Activated B cell treated with CpG ODN at 0.5 μM for 24 hours (primary cell): ENCODE measurements around the gene CLEC20A. TPM values are rescaled to one million over a fixed set of nuclear protein-coding genes. Genes with fewer than 3 reads are reported as not detected.

Experiments used
- ATAC-seq: fragments of 200-7000 bp; cut with Tn5 transposase; one replicate; pipeline ENCODE4 v1.10.0; 2021; ENCODE audit warnings: low read depth, mild to moderate bottlenecking, moderate library complexity
- CTCF ChIA-PET: fragments of 350-600 bp; sonication (Branson Sonifier 250); formaldehyde crosslinking; loops from one replicate; lab custom pipeline; 2021; ENCODE audit warnings: antibody characterized with exemption; lab: Charles Lee
- POLR2A ChIA-PET: fragments of 350-600 bp; sonication (Branson Sonifier 250); formaldehyde crosslinking; loops from one replicate; lab custom pipeline; 2021; ENCODE audit warnings: antibody characterized with exemption; lab: Charles Lee
- DNase-seq: peaks from one replicate; pipeline ENCODE4 v3.0.0; 2022
- H3K27ac Mint-ChIP-seq: one replicate; pipeline ENCODE4 v1.8.0; 2020; ENCODE audit warnings: mixed read lengths
- H3K27me3 Mint-ChIP-seq: one replicate; pipeline ENCODE4 v1.8.0; 2021; ENCODE audit warnings: mixed read lengths
- H3K36me3 Mint-ChIP-seq: one replicate; pipeline ENCODE4 v1.8.0; 2021; ENCODE audit warnings: low read depth, mixed read lengths
- H3K4me1 Mint-ChIP-seq: one replicate; pipeline ENCODE4 v1.8.0; 2021; ENCODE audit warnings: mixed read lengths
- H3K4me3 Mint-ChIP-seq: one replicate; pipeline ENCODE4 v1.8.0; 2020; ENCODE audit warnings: mild to moderate bottlenecking, mixed read lengths
- H3K9me3 Mint-ChIP-seq: one replicate; pipeline ENCODE4 v1.8.0; 2020; ENCODE audit warnings: mixed read lengths
- intact Hi-C: fragments of 100-400 bp; cut with micrococcal nuclease; formaldehyde crosslinking; loops from one replicate; pipeline ENCODE4 v1.15.1; 2024
- total RNA-seq: library from RNA; stranded (reverse); gene quantifications from 2 replicates; pipeline ENCODE4 v1.2.3, GENCODE V29; 2022
- TF ChIP-seq, protein P1 (sequence below): fragments of 200-600 bp; IDR thresholded peaks from one replicate; pipeline ENCODE4 v1.8.0; 2022; ENCODE audit warnings: antibody characterized with exemption, mild to moderate bottlenecking

The CLEC20A gene
- total RNA-seq, 1 donor from 2014 or later = 1.7 TPM

DNA sequence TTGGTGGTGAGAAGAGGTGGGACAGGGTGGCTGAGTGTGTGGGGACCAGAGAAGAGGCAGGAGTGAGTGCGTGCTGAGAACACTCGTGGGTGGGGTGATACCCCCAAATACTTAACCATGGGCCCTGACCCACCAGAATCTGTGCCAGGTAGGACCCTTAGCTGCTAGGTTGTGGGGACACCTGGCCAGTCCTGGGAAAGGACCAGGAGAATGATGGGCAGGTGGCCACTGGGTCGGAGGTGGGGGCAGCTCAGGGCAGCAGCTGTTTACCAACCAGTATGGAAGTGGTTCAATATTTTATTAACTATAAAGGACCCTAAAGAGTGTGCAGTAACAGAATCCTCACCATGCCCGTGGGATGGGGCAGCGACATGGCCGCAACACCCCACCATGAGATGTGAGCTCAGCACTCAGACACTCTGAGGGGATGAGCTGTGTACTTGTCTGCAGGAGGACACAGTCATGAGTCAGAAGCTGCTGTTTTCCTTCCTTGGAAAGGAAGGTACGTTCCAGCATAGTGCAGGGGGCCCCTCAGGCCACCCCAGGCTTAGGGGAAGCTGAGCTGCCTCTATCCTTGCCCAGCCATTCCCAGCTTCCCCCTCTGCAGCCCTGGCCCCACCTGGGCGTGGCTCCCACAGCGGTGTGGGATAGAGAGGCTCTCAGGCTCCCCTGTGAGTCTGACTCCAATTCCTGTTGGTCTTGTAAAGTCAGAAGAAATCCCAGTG lies 41.6 kb upstream of the CLEC20A start:
- Mint-ChIP-seq H3K27me3 (no peaks in the 10 kb centered on the region), H3K4me1 (peaks cover 8% of the 10 kb centered on the region), H3K27ac (no peak overlapping the region), H3K9me3 (no peaks in the 10 kb centered on the region), H3K36me3 (peaks cover 8% of the 10 kb centered on the region), H3K4me3 (no peak overlapping the region)
- ChIA-PET CTCF (interaction anchor here (8.5 kb wide), 1 partner anchor 466 kb away, joined by 100 read pairs; no protein-coding TSS in a partner anchor), POLR2A (no interaction called here)
- ATAC-seq (no peak), DNase-seq (no peak)
- TF ChIP-seq, protein P1, sequence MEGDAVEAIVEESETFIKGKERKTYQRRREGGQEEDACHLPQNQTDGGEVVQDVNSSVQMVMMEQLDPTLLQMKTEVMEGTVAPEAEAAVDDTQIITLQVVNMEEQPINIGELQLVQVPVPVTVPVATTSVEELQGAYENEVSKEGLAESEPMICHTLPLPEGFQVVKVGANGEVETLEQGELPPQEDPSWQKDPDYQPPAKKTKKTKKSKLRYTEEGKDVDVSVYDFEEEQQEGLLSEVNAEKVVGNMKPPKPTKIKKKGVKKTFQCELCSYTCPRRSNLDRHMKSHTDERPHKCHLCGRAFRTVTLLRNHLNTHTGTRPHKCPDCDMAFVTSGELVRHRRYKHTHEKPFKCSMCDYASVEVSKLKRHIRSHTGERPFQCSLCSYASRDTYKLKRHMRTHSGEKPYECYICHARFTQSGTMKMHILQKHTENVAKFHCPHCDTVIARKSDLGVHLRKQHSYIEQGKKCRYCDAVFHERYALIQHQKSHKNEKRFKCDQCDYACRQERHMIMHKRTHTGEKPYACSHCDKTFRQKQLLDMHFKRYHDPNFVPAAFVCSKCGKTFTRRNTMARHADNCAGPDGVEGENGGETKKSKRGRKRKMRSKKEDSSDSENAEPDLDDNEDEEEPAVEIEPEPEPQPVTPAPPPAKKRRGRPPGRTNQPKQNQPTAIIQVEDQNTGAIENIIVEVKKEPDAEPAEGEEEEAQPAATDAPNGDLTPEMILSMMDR = no peak
- intact Hi-C loops = no loop called here

DNA sequence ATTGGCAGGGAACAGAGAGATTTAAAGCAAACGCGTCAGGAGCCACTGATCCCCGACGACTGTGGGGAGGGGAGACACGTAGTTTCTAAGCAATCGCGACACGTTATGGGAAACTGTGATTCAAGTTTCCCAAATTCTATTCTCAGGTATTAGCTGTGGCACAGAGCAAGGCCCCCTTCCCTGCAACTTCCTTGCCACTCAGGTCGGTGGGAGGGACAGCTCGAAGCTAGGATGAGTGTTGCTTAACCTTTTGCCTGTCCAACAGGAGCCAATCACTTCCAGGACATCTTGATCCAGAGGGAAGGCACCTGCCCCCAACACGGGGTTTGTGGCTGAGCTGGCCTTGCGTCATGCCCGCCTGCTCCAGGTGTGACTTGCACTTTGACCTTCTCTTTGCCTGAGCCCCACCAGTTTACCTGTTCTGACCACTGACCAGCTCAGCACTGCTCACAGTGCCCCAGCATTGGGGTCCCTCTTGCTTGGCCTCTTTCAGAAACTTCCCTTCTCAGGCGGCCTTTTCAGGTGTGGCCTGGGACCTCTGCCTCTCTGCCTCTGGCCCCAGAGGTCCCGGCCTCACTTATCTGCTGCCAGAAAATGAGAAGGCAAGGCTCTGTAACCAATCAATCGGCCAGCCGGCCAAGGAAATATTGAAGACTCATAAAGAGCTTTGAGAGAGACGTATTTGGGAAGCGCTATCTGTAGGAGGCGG lies 40.8 kb upstream of the CLEC20A start:
- TF ChIP-seq, protein P1 = no peak
- CTCF ChIA-PET = interaction anchor here (8.5 kb wide), 1 partner anchor 467 kb away, joined by 100 read pairs; no protein-coding TSS in a partner anchor
- Mint-ChIP-seq H3K9me3 (no peaks in the 10 kb centered on the region), H3K27ac (no peak overlapping the region), H3K4me1 (peaks cover 5% of the 10 kb centered on the region), H3K36me3 (peaks cover 3% of the 10 kb centered on the region), H3K27me3 (no peaks in the 10 kb centered on the region), H3K4me3 (no peak overlapping the region)
- no peak for ATAC-seq
- intact Hi-C loops = no loop called here
- POLR2A ChIA-PET = no interaction called here
- no peak for DNase-seq

DNA sequence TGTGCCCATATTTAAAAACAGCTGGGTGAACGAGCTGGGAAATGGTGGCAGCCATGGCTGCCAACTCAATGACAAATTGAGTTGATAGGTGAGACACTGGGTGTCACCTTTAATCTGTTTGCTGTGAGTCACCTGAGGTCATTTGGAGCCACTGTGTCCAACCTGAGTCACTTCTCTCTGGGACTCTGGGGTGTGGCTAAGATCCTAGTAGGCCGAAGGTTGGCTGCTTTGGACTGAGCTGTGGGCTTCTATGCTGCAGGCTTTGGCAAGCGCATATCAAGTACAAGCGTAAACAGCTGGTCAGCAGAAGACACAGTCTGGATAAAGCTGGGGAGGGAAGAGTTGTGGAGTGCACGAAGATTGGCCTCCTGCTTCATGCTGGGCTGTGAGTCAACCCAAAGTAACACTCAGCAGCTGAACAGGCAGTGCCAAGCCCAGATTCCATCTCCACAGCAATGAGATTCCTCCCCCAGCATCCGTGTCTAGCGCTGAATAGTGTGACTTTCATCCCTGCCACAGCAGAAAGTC lies 40.1 kb upstream of the CLEC20A start:
- DNase-seq (no peak), ATAC-seq (no peak)
- no peak overlapping the region for H3K27ac Mint-ChIP-seq
- H3K36me3 Mint-ChIP-seq = no peaks in the 10 kb centered on the region
- H3K4me1 Mint-ChIP-seq = peaks cover 8% of the 10 kb centered on the region
- TF ChIP-seq, protein P1 = no peak
- ChIA-PET POLR2A (no interaction called here), CTCF (interaction anchor here (8.5 kb wide), 1 partner anchor 468 kb away, joined by 100 read pairs; no protein-coding TSS in a partner anchor)
- no peaks in the 10 kb centered on the region for H3K27me3 Mint-ChIP-seq
- intact Hi-C loops = no loop called here
- no peaks in the 10 kb centered on the region for H3K9me3 Mint-ChIP-seq
- H3K4me3 Mint-ChIP-seq = no peak overlapping the region

DNA sequence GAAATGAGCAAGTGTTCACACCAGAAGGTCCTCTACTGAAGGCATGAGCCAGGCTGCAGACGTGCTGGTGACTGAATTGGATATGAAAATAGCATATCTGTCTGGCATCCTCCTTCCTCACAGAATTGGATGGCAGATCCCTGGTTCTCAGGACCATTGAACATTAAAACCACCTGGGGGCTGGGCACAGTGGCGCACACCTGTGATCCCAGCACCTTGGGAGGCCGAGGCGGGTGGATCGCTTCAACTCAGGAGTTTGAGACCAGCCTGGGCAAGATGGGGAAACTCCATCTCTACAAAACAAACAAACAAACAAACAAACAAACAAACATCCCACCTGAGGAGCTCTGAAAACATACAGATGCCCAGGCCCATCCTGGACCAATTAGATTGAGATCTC lies 39.6 kb upstream of the CLEC20A start:
- Mint-ChIP-seq H3K4me3 (no peak overlapping the region), H3K36me3 (no peaks in the 10 kb centered on the region), H3K9me3 (no peaks in the 10 kb centered on the region), H3K27ac (no peak overlapping the region), H3K27me3 (no peaks in the 10 kb centered on the region), H3K4me1 (peaks cover 4% of the 10 kb centered on the region)
- intact Hi-C loops = no loop called here
- ATAC-seq (no peak), DNase-seq (no peak)
- ChIA-PET POLR2A (no interaction called here), CTCF (interaction anchor here (8.5 kb wide), 1 partner anchor 468 kb away, joined by 100 read pairs; no protein-coding TSS in a partner anchor)
- TF ChIP-seq, protein P1 = no peak
